A549 (cell line): ENCODE results near the gene SRA1. TPM values are rescaled to one million over a fixed set of nuclear protein-coding genes. Genes with fewer than 3 reads are reported as not detected.

Experiments used
- ATAC-seq, 2 experiments: fragments of 200-7000 bp in 1 of 2; fragments of >200 bp in 1 of 2; cut with Nextera tagmentation in 1 of 2; cut with Tn5 transposase in 1 of 2; 3 replicates each; pipeline versions ENCODE4 v1.8.0 to v1.9.1; 2018 to 2020; ENCODE audit warnings: mild to moderate bottlenecking in 1 of 2, moderate library complexity in 1 of 2
- CTCF ChIA-PET: fragments of 300-600 bp; sonication (Branson Sonifier 250); formaldehyde crosslinking; extraction: SDS; loops from one replicate; lab custom pipeline; 2021; ENCODE audit warnings: antibody characterized with exemption, inconsistent platforms; lab: Yijun Ruan, JAX
- POLR2A ChIA-PET: fragments of 350-600 bp; formaldehyde crosslinking; extraction: SDS; loops from one replicate; lab custom pipeline; 2021; ENCODE audit warnings: antibody characterized with exemption, inconsistent platforms; lab: Yijun Ruan, JAX
- DNase-seq, 2 experiments: peaks; one replicate each; pipeline versions ENCODE4 v3.0.0 to v3.0.0-alpha.2; 2011 to 2016; ENCODE audit warnings: low read depth in 1 of 2, low spot score in 1 of 2
- FAIRE-seq: peaks from 2 replicates; lab custom pipeline; 2011; peaks lifted over from hg19 to GRCh38; lab: Jason Lieb, UNC
- H3K27ac ChIP-seq, 2 experiments: fragments of >200 bp; sonication (Bioruptor Twin); formaldehyde crosslinking; 3 replicates each; pipeline ENCODE4 v1.5.1; 2016 to 2017
- H3K4me1 ChIP-seq: fragments of >200 bp; sonication (Bioruptor Twin); formaldehyde crosslinking; 3 replicates; pipeline ENCODE4 v1.6.1; 2016
- H3K4me2 ChIP-seq: fragments of >200 bp; sonication (Bioruptor Twin); formaldehyde crosslinking; 3 replicates; pipeline ENCODE4 v1.6.1; 2016
- H3K4me3 ChIP-seq: fragments of >200 bp; sonication (Bioruptor Twin); formaldehyde crosslinking; 3 replicates; pipeline ENCODE4 v1.5.1; 2016
- H3K9me3 ChIP-seq: fragments of >200 bp; sonication (Bioruptor Twin); formaldehyde crosslinking; 3 replicates; pipeline ENCODE4 v1.6.1; 2016
- CBX2 ChIP-seq: fragments of 200-600 bp; sonication (generic); IDR thresholded peaks from 2 replicates; pipeline ENCODE4 v1.6.1; 2016; ENCODE audit warnings: low read depth, mild to moderate bottlenecking, borderline replicate concordance
- EHF ChIP-seq: fragments of 250-450 bp; sonication (Bioruptor Pico); IDR thresholded peaks from 2 replicates; pipeline ENCODE4 v1.5.0; 2020; ENCODE audit warnings: mild to moderate bottlenecking
- EHMT2 ChIP-seq: fragments of 200-600 bp; sonication (generic); IDR thresholded peaks from 2 replicates; pipeline ENCODE4 v1.6.1; 2016; ENCODE audit warnings: antibody characterized with exemption, low read depth, mild to moderate bottlenecking, moderate library complexity
- FOSB ChIP-seq: fragments of 250-450 bp; sonication (Bioruptor Pico); IDR thresholded peaks from 2 replicates; pipeline ENCODE4 v1.5.0; 2020; ENCODE audit warnings: mild to moderate bottlenecking, moderate library complexity
- FOXS1 ChIP-seq: fragments of 250-450 bp; sonication (Bioruptor Pico); IDR thresholded peaks from 2 replicates; pipeline ENCODE4 v1.5.0; 2020; ENCODE audit warnings: mild to moderate bottlenecking, moderate library complexity
- GATA3 ChIP-seq: IDR thresholded peaks from 2 replicates; pipeline ENCODE4 v1.6.1; 2012; ENCODE audit warnings: borderline replicate concordance
- HDAC2 ChIP-seq: fragments of 200-600 bp; sonication (generic); IDR thresholded peaks from 2 replicates; pipeline ENCODE4 v1.6.1; 2016
- HOXA7 ChIP-seq: fragments of 250-450 bp; sonication (Bioruptor Pico); IDR thresholded peaks from 2 replicates; pipeline ENCODE4 v1.5.0; 2020; ENCODE audit warnings: mild to moderate bottlenecking, moderate library complexity
- HOXB5 ChIP-seq: fragments of 250-450 bp; sonication (Bioruptor Pico); IDR thresholded peaks from 2 replicates; pipeline ENCODE4 v1.5.0; 2020; ENCODE audit warnings: mild to moderate bottlenecking, moderate library complexity
- JUN ChIP-seq, 2 experiments: fragments of >200 bp; sonication (Bioruptor Twin); formaldehyde crosslinking; IDR thresholded peaks; 2 replicates in 1 of 2; 3 replicates in 1 of 2; pipeline ENCODE4 v1.6.1; 2016 to 2017
- MAZ ChIP-seq: fragments of 150-350 bp; IDR thresholded peaks from 2 replicates; pipeline ENCODE4 v1.6.1; 2014; ENCODE audit warnings: antibody characterized with exemption, low read depth, low read length, borderline replicate concordance
- POLR2A ChIP-seq: IDR thresholded peaks from 2 replicates; pipeline ENCODE4 v1.6.1; 2012; ENCODE audit warnings: mild to moderate bottlenecking, low read length
- POLR2AphosphoS2 ChIP-seq: conservative IDR thresholded peaks from 2 replicates; pipeline ENCODE4 v1.6.1; 2012; ENCODE audit warnings: low read length, improper control_type of control experiment, inconsistent platforms
- RARB ChIP-seq: fragments of 250-450 bp; sonication (Bioruptor Pico); IDR thresholded peaks from 2 replicates; pipeline ENCODE4 v1.8.0; 2021; ENCODE audit warnings: mild to moderate bottlenecking, moderate library complexity
- RNF2 ChIP-seq: fragments of 200-600 bp; sonication (generic); IDR thresholded peaks from 2 replicates; pipeline ENCODE4 v1.6.1; 2016; ENCODE audit warnings: low read depth, mild to moderate bottlenecking, antibody characterized with exemption, moderate library complexity, borderline replicate concordance
- ZC3H11A ChIP-seq: fragments of 450-650 bp; IDR thresholded peaks from 2 replicates; pipeline ENCODE4 v1.6.1; 2014; ENCODE audit warnings: antibody characterized with exemption, mild to moderate bottlenecking
- WGBS: methylation state at CpG from one replicate; pipeline ENCODE4 v1.1.6; 2017; ENCODE audit errors: missing lambda C conversion rate; 5-methylcytosine and 5-hydroxymethylcytosine counted together
- polyA plus RNA-seq, 4 experiments: library from polyadenylated mRNA; depleted of rRNA in 3 of 4; stranded (reverse); fragments of >200 nt; fragmentation: RNase III in 1 of 4; extraction: RNeasy Plus Mini Kit Qiagen cat#74134 plus additional on column Dnase treatment in 1 of 4; gene quantifications; 2 replicates in 3 of 4; 3 replicates in 1 of 4; pipeline ENCODE4 v1.2.3, GENCODE V29; 2011 to 2017
- TF ChIP-seq, protein P1 (sequence below): fragments of 250-450 bp; sonication (Bioruptor Pico); IDR thresholded peaks from 2 replicates; pipeline ENCODE4 v1.5.0; 2020; ENCODE audit warnings: low read depth, mild to moderate bottlenecking, moderate library complexity
- TF ChIP-seq, protein P2 (sequence below): fragments of >200 bp; sonication (Bioruptor Twin); formaldehyde crosslinking; IDR thresholded peaks from 2 replicates; pipeline ENCODE4 v1.6.1; 2016
- TF ChIP-seq, protein P3 (sequence below): IDR thresholded peaks from 2 replicates; pipeline ENCODE4 v1.6.1; 2012

Gene SRA1
- polyA plus RNA-seq, 2 of the 4 experiments (the other 2 are of a cell fraction) = 28.6 to 50.8 TPM

DNA sequence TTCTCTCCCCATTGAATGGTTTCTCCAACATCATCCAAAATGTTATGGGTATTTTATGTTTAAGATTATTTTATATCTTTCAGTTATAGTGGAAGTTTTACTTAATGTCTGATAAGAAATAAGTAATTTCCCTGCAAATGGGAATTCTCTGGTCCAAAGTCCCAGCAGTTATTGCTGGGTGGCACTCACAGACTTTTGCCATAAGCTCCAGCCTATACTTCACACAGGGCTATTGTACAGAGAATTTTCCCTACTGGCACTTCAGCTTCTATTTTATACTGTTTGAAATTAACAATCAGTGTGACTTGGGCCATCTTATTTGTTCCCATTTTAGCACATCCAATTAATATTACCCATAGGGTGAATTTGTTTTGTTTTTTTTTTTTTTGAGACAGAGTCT, 42.8 kb upstream of the SRA1 start:
- Histone ChIP-seq H3K4me3 (no peak overlapping the region), H3K4me1 (no peaks in the 10 kb centered on the region), H3K4me2 (no peak overlapping the region), H3K27ac (no peak overlapping the region)
- DNase-seq (no peak), ATAC-seq (no peak)
- TF ChIP-seq, protein P1, sequence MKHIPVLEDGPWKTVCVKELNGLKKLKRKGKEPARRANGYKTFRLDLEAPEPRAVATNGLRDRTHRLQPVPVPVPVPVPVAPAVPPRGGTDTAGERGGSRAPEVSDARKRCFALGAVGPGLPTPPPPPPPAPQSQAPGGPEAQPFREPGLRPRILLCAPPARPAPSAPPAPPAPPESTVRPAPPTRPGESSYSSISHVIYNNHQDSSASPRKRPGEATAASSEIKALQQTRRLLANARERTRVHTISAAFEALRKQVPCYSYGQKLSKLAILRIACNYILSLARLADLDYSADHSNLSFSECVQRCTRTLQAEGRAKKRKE (CRISPR knock-in tag) = no peak
- TF ChIP-seq, all 56 proteins: peak for 0
- ChIA-PET CTCF (interaction anchor here (1.3 to 1.7 kb wide), 2 partner anchors 9 to 228 kb away, joined by 3 to 4 read pairs; no protein-coding TSS in a partner anchor), POLR2A (no interaction called here)
- no peaks in the 10 kb centered on the region for H3K9me3 ChIP-seq
- FAIRE-seq = no peak

DNA sequence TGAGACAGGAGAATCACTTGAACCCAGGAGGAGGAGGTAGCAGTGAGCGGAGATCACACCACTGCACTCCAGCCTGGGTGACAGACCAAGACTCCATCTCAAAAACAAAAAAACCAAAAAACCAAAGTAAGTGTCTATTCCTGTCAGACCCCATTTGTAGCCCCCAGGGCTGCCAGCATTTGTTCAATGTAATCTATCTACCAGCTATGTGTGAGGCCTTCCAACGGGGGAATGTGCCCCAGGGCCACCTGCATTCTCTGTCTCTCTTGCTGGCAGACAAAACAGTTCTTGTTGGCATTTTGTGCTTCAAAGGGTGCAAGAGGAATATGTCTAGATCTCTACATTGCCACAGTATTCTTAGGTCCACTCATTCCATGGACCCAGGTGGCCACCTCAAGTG, 41.6 kb upstream of the SRA1 start:
- WGBS = 82% methylated on average over 2 of the region's 2 CpGs
- no peak for ATAC-seq
- H3K9me3 ChIP-seq = no peaks in the 10 kb centered on the region

DNA sequence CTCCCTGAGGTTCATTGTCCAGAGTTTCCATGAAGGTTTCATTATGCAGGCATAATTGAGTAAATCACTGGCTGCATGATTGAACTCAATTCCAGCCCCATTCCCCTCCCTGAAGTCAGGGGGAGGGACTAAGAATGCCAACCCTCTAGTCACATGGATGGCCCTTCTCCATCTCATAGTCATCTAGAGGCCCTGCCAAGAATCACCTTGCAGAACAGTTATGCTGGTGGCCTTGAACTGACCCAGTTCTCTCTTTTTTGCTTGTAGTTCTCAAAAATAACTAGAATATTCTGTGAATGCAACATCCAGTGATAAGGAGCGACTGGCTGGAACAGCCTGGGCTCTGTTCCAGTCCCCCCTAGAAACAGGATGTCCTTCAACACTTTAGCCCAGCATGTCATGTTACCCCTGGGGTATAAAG, 39.1 kb upstream of the SRA1 start:
- no peak for TF ChIP-seq FOSB (CRISPR knock-in tag)
- no peak for TF ChIP-seq RARB (CRISPR knock-in tag)
- no peak for TF ChIP-seq POLR2AphosphoS2
- TF ChIP-seq, all 56 proteins: peak for 0
- ChIA-PET POLR2A (no interaction called here), CTCF (interaction anchor here (1.0 kb wide), 1 partner anchor 15 kb away, joined by 3 read pairs; no protein-coding TSS in a partner anchor)
- Histone ChIP-seq H3K9me3 (no peaks in the 10 kb centered on the region), H3K27ac (no peak overlapping the region), H3K4me1 (no peaks in the 10 kb centered on the region), H3K4me2 (no peak overlapping the region), H3K4me3 (no peak overlapping the region)
- ATAC-seq = no peak
- FAIRE-seq = no peak
- WGBS = 82% methylated on average over 1 of the region's 1 CpG
- DNase-seq = no peak

More for the DNA sequence above, 41.6 kb upstream of the SRA1 start:
- Histone ChIP-seq H3K4me3 (no peak overlapping the region), H3K4me1 (no peaks in the 10 kb centered on the region)
- ChIA-PET CTCF (no interaction called here), POLR2A (no interaction called here)
- FAIRE-seq = no peak
- no peak for TF ChIP-seq JUN (IDR thresholded peaks at IDR 0.05)
- TF ChIP-seq GATA3 = no peak
- no peak for TF ChIP-seq POLR2A
- TF ChIP-seq EHF (CRISPR knock-in tag) = no peak
- TF ChIP-seq, protein P2, sequence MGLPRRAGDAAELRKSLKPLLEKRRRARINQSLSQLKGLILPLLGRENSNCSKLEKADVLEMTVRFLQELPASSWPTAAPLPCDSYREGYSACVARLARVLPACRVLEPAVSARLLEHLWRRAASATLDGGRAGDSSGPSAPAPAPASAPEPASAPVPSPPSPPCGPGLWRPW = no peak
- no peak for TF ChIP-seq RNF2
- TF ChIP-seq ZC3H11A = no peak
- TF ChIP-seq FOXS1 (CRISPR knock-in tag) = no peak
- TF ChIP-seq EHMT2 = no peak
- no peak for TF ChIP-seq CBX2
- TF ChIP-seq HOXA7 (CRISPR knock-in tag) = no peak
- no peak for TF ChIP-seq MAZ
- TF ChIP-seq, all 56 proteins: peak for 0
- Histone ChIP-seq H3K4me2 (no peak overlapping the region), H3K27ac (no peak overlapping the region)
- DNase-seq = no peak

DNA sequence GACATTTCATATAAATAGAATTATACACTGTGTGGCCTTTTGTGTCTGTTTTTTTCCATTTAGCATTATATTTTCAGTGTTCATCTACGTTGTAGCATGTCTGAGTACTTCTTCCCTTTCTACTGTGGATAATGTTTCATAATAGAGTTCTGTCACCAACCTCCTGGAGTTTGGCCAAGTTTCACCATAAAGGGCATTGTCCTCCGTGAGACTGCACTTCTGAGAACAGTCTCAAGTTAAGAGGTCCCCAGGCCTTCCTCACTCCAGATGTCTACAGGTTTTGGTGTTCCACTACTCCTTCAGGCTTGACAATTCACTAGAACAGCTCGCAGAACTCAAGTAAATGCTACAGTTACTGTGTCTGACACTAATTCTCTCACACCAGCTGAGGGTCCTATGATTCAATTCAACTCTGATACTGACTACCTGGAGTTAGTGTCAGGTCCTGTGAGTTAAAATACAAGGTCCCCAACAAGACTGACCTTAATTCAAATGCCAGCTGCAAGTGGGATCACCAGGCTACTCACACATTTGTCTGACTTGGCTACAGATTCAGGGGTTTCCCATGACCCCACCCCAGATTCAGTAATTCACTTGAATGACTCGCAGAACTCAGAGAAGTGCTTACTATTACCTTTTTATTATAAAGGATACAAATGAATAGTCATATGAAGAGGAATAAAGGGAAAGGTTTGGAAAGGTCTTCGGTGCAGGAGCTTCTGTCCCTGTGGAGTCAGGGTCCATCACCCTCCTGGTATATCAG, 38.4 kb upstream of the SRA1 start:
- Histone ChIP-seq H3K4me3 (no peak overlapping the region), H3K27ac (no peak overlapping the region), H3K4me2 (no peak overlapping the region), H3K9me3 (no peaks in the 10 kb centered on the region), H3K4me1 (no peaks in the 10 kb centered on the region)
- 40% methylated on average over 5 of the region's 5 CpGs for WGBS
- no peak for FAIRE-seq
- no peak for ATAC-seq
- DNase-seq = no peak
- CTCF ChIA-PET = interaction anchor here (0.5 to 1.3 kb wide), 2 partner anchors 30 to 40 kb away, joined by 3 read pairs; no protein-coding TSS in a partner anchor
- POLR2A ChIA-PET = no interaction called here
- TF ChIP-seq, protein P3, sequence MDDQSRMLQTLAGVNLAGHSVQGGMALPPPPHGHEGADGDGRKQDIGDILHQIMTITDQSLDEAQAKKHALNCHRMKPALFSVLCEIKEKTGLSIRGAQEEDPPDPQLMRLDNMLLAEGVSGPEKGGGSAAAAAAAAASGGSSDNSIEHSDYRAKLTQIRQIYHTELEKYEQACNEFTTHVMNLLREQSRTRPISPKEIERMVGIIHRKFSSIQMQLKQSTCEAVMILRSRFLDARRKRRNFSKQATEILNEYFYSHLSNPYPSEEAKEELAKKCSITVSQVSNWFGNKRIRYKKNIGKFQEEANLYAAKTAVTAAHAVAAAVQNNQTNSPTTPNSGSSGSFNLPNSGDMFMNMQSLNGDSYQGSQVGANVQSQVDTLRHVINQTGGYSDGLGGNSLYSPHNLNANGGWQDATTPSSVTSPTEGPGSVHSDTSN = no peak
- TF ChIP-seq HDAC2 (no peak), HOXB5 (CRISPR knock-in tag) (no peak)
